Motor neuron (in vitro differentiated cells): ENCODE results near the gene DRAP1. TPM values are rescaled to one million over a fixed set of nuclear protein-coding genes. Genes with fewer than 3 reads are reported as not detected.
A peak's percentile ranks its signal among the peaks of the same experiment; 100 is the strongest.

ENCODE experiments used
- ATAC-seq, 8 experiments: fragments of 200-7000 bp; cut with Tn5 transposase; replicated peaks in 6 of 8; 2 replicates each; pipeline ENCODE4 v1.8.0; 2021; ENCODE audit warnings: mild to moderate bottlenecking in 8 of 8, moderate library complexity in 8 of 8
- H3K27ac ChIP-seq, 2 donors: fragments of 250-450 bp; sonication (Bioruptor Pico); 2 replicates each; pipeline ENCODE4 v1.9.0; 2021; ENCODE audit warnings: antibody characterized with exemption in 2 of 2, mild to moderate bottlenecking in 2 of 2, moderate library complexity in 1 of 2
- H3K4me1 ChIP-seq, 2 donors: fragments of 250-450 bp; sonication (Bioruptor Pico); replicated peaks in 1 of 2; 2 replicates each; pipeline ENCODE4 v1.6.1; 2021; ENCODE audit warnings: antibody characterized with exemption in 2 of 2, mild to moderate bottlenecking in 2 of 2, moderate library complexity in 1 of 2
- H3K4me3 ChIP-seq, 5 donors: fragments of 250-450 bp; sonication (Bioruptor Pico); 2 replicates each; pipeline ENCODE4 v1.9.0; 2021; ENCODE audit warnings: antibody characterized with exemption in 5 of 5, mild to moderate bottlenecking in 5 of 5, moderate library complexity in 4 of 5
- WGBS, 10 experiments: fragments of 450-650 bp; shearing (Covaris generic); methylation state at CpG; one replicate each; pipeline ENCODE4 v1.0.0; 2022; 5-methylcytosine and 5-hydroxymethylcytosine counted together
- in situ Hi-C, 9 experiments: fragments of 400-800 bp; cut with MboI; loops; one replicate each; pipeline ENCODE4 v1.15.0; 2021; ENCODE audit warnings: low sequenced_read_pairs in 9 of 9, low pct_unique_long_range_greater_than_20kb in 2 of 9; ENCODE audit not compliant: unreplicated experiment in 9 of 9
- total RNA-seq, 8 experiments: library from RNA; unstranded; fragments of 300-600 nt; gene quantifications; 2 replicates each; pipeline versions ENCODE4 v1.2.3 to v1.2.4, GENCODE V29; 2022

Gene DRAP1
- total RNA-seq, 8 experiments from 2014 or later: 81.0 to 228 (median 135) TPM

DNA sequence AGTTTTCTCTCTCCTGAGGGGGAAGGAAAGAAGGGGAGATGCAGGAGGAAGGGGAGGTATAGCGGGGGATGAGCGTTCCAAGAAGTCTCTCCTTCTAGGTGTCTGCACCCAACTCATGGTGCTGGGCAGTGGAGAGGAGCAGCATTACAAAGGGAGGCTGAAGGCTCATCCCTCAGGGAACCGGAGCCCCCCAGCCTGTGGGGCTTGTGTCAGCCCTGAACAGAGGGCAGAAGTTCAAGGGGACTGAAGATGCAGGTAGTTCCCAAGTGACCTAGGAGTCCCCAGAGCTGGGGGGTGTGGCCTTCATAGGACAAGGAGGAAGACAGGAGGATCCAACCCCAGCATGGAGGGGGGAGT, 2.2 kb upstream of the DRAP1 start:
- in situ Hi-C loops: no loop called here
- no peak overlapping the region for H3K27ac ChIP-seq
- H3K4me3 ChIP-seq: no peak overlapping the region
- no peak for ATAC-seq
- WGBS, 10 experiments: no CpG with 5 or more reads among the region's 3 CpGs
- H3K4me1 ChIP-seq: peaks cover 17% of the 10 kb centered on the region in 2 donors

GRCh38 chr11:65917434-65918210, 1.6 kb upstream of the DRAP1 start:
- Histone ChIP-seq H3K27ac (no peak overlapping the region), H3K4me1 (peaks cover 17% of the 10 kb centered on the region in 2 donors), H3K4me3 (peak overlapping the region; percentile 89 to 97 (median 91))
- in situ Hi-C loops: no loop called here
- no peak for ATAC-seq
- WGBS, 10 experiments: 40 to 94% (median 93%) methylated on average over 1 to 10 of the region's 35 CpGs; no CpG with 5 or more reads in 5 of the 10 experiments

GRCh38 chr11:65918211-65919140, 750 bp upstream of the DRAP1 start, which contains the start of gene C11orf68:
TSS of gene C11orf68 (minus strand) at chr11:65919062. CDS start at chr11:65919031, 31 bp downstream.
- in situ Hi-C loops: no loop called here
- Histone ChIP-seq H3K4me1 (peaks cover 17% of the 10 kb centered on the region in 2 donors), H3K4me3 (peak within 1 kb of the TSS; percentile 89 to 97 (median 91)), H3K27ac (peak within 1 kb of the TSS; percentile 92 to 96)
- ATAC-seq: peak; percentile 44 to 78 (median 72)
- WGBS, 10 experiments: 6 to 63% (median 38%) methylated on average over 1 to 10 of the region's 77 CpGs; no CpG with 5 or more reads in 3 of the 10 experiments

- in situ Hi-C loops: no loop called here
- ATAC-seq: peak in 5 of 8 experiments; percentile 6 to 49 (median 15)
- Histone ChIP-seq H3K4me1 (peaks cover 17% of the 10 kb centered on the region in 2 donors), H3K27ac (peak overlapping the region; percentile 76 to 79), H3K4me3 (peak overlapping the region; percentile 89 to 97 (median 91))
- whole genome bisulfite sequencing, 10 experiments: 0 to 4% methylated on average over 1 to 12 of the region's 60 CpGs; no CpG with 5 or more reads in 8 of the 10 experiments
These were observed 546 bp downstream of the DRAP1 start for GRCh38 chr11:65919573-65920371.

DNA sequence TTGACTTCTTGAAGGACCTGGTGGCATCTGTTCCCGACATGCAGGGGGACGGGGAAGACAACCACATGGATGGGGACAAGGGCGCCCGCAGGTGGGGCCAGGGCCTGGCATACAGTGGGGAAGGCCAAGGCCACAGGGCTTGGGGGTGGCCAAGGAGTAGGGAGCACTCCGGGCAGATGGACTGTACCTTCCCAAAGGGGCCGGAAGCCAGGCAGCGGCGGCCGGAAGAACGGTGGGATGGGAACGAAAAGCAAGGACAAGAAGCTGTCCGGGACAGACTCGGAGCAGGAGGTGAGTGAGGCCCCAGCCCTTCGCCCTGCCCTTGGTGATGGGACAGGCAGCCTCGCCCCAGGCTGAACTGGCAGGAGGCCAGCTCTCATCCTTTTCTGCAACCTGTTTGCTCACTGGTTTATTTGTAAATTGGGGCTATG, 1.2 kb downstream of the DRAP1 start:
- WGBS, 10 experiments: 20 to 60% (median 58%) methylated on average over 1 to 10 of the region's 15 CpGs; no CpG with 5 or more reads in 6 of the 10 experiments
- H3K27ac ChIP-seq: no peak overlapping the region

GRCh38 chr11:65921033-65921555, 1.9 kb downstream of the DRAP1 start:
- Histone ChIP-seq H3K27ac (no peak overlapping the region), H3K4me3 (peak overlapping the region in 1 of 5 donors; percentile 97), H3K4me1 (peaks cover 17% of the 10 kb centered on the region in 2 donors)
- no peak for ATAC-seq
- no CpG with 5 or more reads among the region's 12 CpGs for WGBS, 10 experiments
- in situ Hi-C loops: no loop called here

More for the DNA sequence above, 1.2 kb downstream of the DRAP1 start:
- in situ Hi-C loops: no loop called here
- Histone ChIP-seq H3K4me3 (peak overlapping the region; percentile 89 to 97 (median 91)), H3K4me1 (peaks cover 17% of the 10 kb centered on the region in 2 donors)
- ATAC-seq: peak in 1 of 8 experiments; percentile 0

DNA sequence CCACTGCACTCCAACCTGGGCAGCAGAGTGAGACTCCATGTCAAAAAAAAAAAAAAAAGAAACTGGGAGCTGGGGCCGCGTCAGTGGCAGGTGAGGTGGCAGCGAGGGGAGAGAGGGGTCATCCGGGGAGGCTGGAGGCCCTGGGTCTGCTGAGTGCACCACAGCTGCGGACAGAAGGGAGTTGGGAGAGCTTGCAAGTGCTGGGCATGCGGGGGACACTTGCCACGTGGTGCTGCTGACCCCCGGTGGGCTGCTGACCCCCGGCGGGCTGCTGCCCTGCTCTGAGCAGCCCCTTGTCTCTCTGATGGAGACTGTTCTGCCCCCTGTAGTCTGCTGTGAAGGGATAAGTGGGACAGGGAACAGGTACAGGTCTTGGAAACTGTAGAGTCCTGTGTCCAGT, 2.6 kb downstream of the DRAP1 start:
- 95 to 100% (median 97%) methylated on average over 3 to 8 of the region's 10 CpGs; no CpG with 5 or more reads in 7 of the 10 experiments for WGBS, 10 experiments
- Histone ChIP-seq H3K27ac (no peak overlapping the region), H3K4me1 (peaks cover 17% of the 10 kb centered on the region in 2 donors), H3K4me3 (no peak overlapping the region)
- in situ Hi-C loops: no loop called here
- ATAC-seq: no peak

GRCh38 chr11:65922565-65922964, 3.3 kb downstream of the DRAP1 start:
- no peak overlapping the region for H3K27ac ChIP-seq
- H3K4me1 ChIP-seq: peaks cover 14% of the 10 kb centered on the region in 2 donors
- 90 to 100% (median 100%) methylated on average over 2 to 3 of the region's 3 CpGs; no CpG with 5 or more reads in 6 of the 10 experiments for WGBS, 10 experiments
- no peak for ATAC-seq
- in situ Hi-C loops: no loop called here
- no peak overlapping the region for H3K4me3 ChIP-seq

DNA sequence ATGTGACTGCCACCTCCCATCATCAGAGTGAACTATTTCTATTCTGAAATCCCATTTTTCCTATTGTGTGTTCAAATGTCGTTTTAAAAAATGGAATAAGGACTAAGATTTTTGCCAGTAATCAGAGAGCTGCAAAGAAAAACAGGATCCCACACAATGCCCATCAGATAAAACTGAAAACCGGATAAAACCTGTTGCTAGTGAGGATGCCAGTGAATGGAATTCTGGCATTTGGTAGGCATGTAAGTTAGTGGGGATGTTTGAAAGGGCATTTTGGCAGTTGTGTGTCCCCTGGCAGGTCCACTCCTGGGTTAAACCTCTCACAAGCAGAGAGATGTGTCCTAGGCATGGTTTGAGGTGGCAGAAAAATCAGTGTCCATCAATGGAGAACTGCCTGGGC, 6.2 kb downstream of the DRAP1 start:
- no peak for ATAC-seq
- H3K4me3 ChIP-seq: no peak overlapping the region
- no peak overlapping the region for H3K27ac ChIP-seq
- peaks cover 4 to 5% of the 10 kb centered on the region in 2 donors for H3K4me1 ChIP-seq
- in situ Hi-C loops: no loop called here
- WGBS, 10 experiments: 17 to 60% (median 54%) methylated on average over 1 to 2 of the region's 2 CpGs; no CpG with 5 or more reads in 4 of the 10 experiments

DNA sequence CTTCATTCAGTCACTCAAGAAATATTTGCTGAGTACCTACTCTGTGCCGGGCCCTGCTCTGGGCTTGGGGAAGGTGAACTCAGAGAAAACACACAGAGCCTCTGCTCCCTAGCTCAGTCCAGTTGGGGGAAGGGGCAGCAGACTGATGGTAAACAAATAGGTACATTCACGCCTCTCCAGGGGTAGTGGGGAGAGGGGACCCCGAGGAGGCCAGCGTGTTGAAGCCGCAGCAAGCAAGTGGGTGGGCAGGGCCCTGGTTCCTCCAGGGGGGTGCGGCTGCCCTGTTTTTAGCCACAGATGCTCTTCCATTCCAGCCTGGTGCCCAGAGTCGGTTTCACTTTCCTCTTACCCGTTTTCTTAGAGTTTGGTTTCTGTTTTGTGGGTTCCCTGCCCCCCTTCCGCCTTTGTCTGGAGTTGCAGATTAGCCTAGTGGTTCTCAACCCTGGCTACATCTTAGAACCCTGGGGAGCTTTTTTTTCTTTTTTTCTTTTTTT, 8.7 kb downstream of the DRAP1 start:
- ATAC-seq: peak in 1 of 8 experiments; percentile 73
- in situ Hi-C loops: no loop called here

DNA sequence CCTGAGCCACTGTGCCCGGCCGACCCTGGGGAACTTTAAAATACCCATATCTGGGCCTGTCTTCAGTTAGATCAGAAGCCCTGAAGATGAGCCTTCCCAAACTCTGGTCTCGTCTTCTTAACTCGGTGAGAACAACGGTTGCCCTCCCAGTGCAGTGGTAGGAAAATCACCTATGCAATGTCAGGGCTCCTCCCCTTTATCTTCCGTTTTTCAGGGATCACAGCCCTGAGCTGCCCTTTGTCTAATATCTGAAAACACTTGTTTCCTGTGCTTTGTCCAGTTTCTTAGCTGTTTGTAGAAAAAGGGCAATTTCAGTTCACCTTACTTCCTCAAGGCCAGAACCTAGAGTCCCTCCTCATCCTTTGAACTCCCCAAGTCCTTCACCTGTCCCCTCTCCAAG, 9.4 kb downstream of the DRAP1 start:
- Histone ChIP-seq H3K27ac (no peak overlapping the region), H3K4me1 (no peaks in the 10 kb centered on the region), H3K4me3 (no peak overlapping the region)
- 40 to 94% (median 79%) methylated on average over 1 to 3 of the region's 6 CpGs; no CpG with 5 or more reads in 2 of the 10 experiments for WGBS, 10 experiments
- in situ Hi-C loops: no loop called here
- ATAC-seq: no peak

More for the DNA sequence above, 8.7 kb downstream of the DRAP1 start:
- no peak overlapping the region for H3K27ac ChIP-seq
- no peaks in the 10 kb centered on the region for H3K4me1 ChIP-seq
- H3K4me3 ChIP-seq: no peak overlapping the region
- WGBS, 10 experiments: 13 to 100% (median 60%) methylated on average over 1 to 5 of the region's 9 CpGs; no CpG with 5 or more reads in 3 of the 10 experiments
